Neural cell (in vitro differentiated cells): ENCODE data around the gene AFAP1. TPM values are rescaled to one million over a fixed set of nuclear protein-coding genes. Genes with fewer than 3 reads are reported as not detected.

ENCODE experiments used
- H2AFZ ChIP-seq: fragments of 200-600, 300-800 bp; sonication (generic), shearing (Covaris generic); 2 replicates; pipeline ENCODE4 v1.6.0; 2014; ENCODE audit warnings: low read depth, mild to moderate bottlenecking, antibody characterized with exemption, low read length, moderate library complexity
- H3F3A ChIP-seq: fragments of 200-600 bp; shearing (Covaris generic); 2 replicates; pipeline ENCODE4 v1.6.1; 2016; ENCODE audit warnings: mild to moderate bottlenecking, moderate library complexity, mixed read lengths, antibody characterized with exemption, low read length; ENCODE audit not compliant: insufficient read depth, poor library complexity, severe bottlenecking
- H3K27ac ChIP-seq: fragments of 200-600, 300-800 bp; sonication (generic), shearing (Covaris generic); 2 replicates; pipeline ENCODE4 v1.5.1; 2014; ENCODE audit warnings: mild to moderate bottlenecking, low read length, moderate library complexity
- H3K27me3 ChIP-seq: fragments of 300-800, 200-600 bp; sonication (generic), shearing (Covaris generic); 2 replicates; pipeline ENCODE4 v1.6.0; 2014; ENCODE audit warnings: mild to moderate bottlenecking, low read depth, low read length, moderate library complexity; ENCODE audit not compliant: insufficient read depth
- H3K36me3 ChIP-seq: fragments of 300-800, 200-600 bp; sonication (generic), shearing (Covaris generic); 2 replicates; pipeline ENCODE4 v1.5.1; 2014; ENCODE audit warnings: mild to moderate bottlenecking, antibody characterized with exemption, low read length, moderate library complexity; ENCODE audit not compliant: insufficient read depth
- H3K4me2 ChIP-seq: fragments of 300-800, 200-600 bp; sonication (generic), shearing (Covaris generic); 2 replicates; pipeline ENCODE4 v1.6.0; 2014; ENCODE audit warnings: mild to moderate bottlenecking, low read length
- H3K4me3 ChIP-seq: fragments of 300-800, 200-600 bp; sonication (generic), shearing (Covaris generic); 2 replicates; pipeline ENCODE4 v1.5.1; 2014; ENCODE audit warnings: mild to moderate bottlenecking, low read length, moderate library complexity
- H3K79me2 ChIP-seq: fragments of 200-600 bp; shearing (Covaris generic); replicated peaks from 2 replicates; pipeline ENCODE4 v1.6.0; 2014; ENCODE audit warnings: mild to moderate bottlenecking, low read length, moderate library complexity; ENCODE audit not compliant: insufficient read depth
- H3K9ac ChIP-seq: fragments of 300-800, 200-600 bp; sonication (generic), shearing (Covaris generic); 2 replicates; pipeline ENCODE4 v1.6.1; 2016; ENCODE audit warnings: mild to moderate bottlenecking, low read length, mixed read lengths
- H3K9me2 ChIP-seq: fragments of 200-600 bp; shearing (Covaris generic); 2 replicates; pipeline ENCODE4 v1.6.1; 2016; ENCODE audit warnings: mild to moderate bottlenecking, low read length, mixed read lengths; ENCODE audit not compliant: insufficient read depth
- H3K9me3 ChIP-seq: fragments of 200-600, 300-800 bp; sonication (generic), shearing (Covaris generic); 2 replicates; pipeline ENCODE4 v1.6.1; 2016; ENCODE audit warnings: mild to moderate bottlenecking, mixed run types, low read length, moderate library complexity, mixed read lengths
- H4K20me1 ChIP-seq: fragments of 200-600 bp; shearing (Covaris generic); 2 replicates; pipeline ENCODE4 v1.6.1; 2016; ENCODE audit warnings: mild to moderate bottlenecking, mixed run types; ENCODE audit not compliant: insufficient read depth
- EP300 ChIP-seq: fragments of 450-650 bp; conservative IDR thresholded peaks from 2 replicates; pipeline ENCODE4 v1.6.1; 2014; ENCODE audit warnings: antibody characterized with exemption, mild to moderate bottlenecking, moderate library complexity; ENCODE audit not compliant: poor library complexity, severe bottlenecking
- EZH2 ChIP-seq: fragments of 200-600, 300-800 bp; shearing (Covaris generic), sonication (generic); IDR thresholded peaks from 2 replicates; pipeline ENCODE4 v1.6.1; 2014; ENCODE audit warnings: antibody characterized with exemption, low read length, borderline replicate concordance, mild to moderate bottlenecking; ENCODE audit not compliant: insufficient read depth, poor library complexity, severe bottlenecking
- POLR2AphosphoS5 ChIP-seq: IDR thresholded peaks from 2 replicates; pipeline ENCODE4 v1.6.1; 2012
- RAD21 ChIP-seq: fragments of 450-650 bp; conservative IDR thresholded peaks from 2 replicates; pipeline ENCODE4 v1.6.1; 2014; ENCODE audit warnings: antibody characterized with exemption, mild to moderate bottlenecking, moderate library complexity
- SMC3 ChIP-seq: fragments of 450-650 bp; conservative IDR thresholded peaks from 2 replicates; pipeline ENCODE4 v1.6.1; 2014; ENCODE audit warnings: antibody characterized with exemption, mild to moderate bottlenecking, moderate library complexity; ENCODE audit not compliant: poor library complexity
- TAF1 ChIP-seq: IDR thresholded peaks from 2 replicates; pipeline ENCODE4 v1.6.1; 2012; ENCODE audit warnings: low read depth
- polyA plus RNA-seq: library from polyadenylated mRNA; depleted of rRNA; stranded (reverse); fragments of >200 nt; gene quantifications from 2 replicates; pipeline ENCODE4 v1.2.3, GENCODE V29; 2014
- TF ChIP-seq, protein P1 (sequence below): fragments of 450-650 bp; IDR thresholded peaks from 2 replicates; pipeline ENCODE4 v1.5.1; 2014; ENCODE audit warnings: antibody characterized with exemption, mild to moderate bottlenecking, moderate library complexity; ENCODE audit not compliant: poor library complexity, severe bottlenecking
- TF ChIP-seq, protein P2 (sequence below): IDR thresholded peaks from 2 replicates; pipeline ENCODE4 v1.6.1; 2012; ENCODE audit warnings: borderline replicate concordance

The AFAP1 gene
- polyA plus RNA-seq, 1 donor from 2014 or later = 38.9 TPM

DNA sequence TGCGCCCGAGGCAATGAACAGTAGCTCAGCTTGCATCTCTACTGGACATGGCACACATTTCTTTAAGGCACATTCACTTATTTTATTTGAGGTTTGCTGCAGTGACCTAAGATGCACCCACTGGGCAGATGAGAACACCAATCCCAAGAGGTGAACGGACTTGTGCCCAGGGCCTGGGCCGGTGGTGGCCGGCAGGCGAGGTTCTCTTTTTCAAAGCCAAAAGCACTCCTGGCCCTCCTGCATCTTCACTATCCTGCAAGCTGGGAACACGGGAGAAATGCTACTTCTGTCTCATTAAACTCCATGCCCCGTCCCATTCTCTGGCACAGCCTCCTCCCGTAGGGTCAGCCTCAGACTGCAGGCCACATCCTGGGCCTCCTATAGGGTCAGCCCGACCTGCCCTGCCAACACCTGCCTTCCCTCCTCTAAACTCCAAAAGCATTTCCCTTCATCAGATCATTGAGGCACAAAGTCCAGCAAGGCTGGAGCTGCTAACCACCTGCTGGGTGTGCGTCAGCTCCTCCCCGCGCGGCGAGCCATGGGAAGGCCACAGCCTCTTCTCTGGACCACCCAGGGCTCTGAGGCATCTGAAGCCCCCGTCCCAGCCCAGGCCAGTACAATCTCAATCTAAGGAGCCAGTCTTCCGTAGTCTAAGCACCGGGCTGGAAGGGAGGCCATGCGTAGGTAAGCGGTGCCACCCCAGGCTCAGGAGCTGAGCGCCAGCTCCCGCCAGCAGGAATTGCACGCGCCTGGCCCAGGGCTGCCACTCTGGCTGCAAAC, 166.1 kb downstream of the AFAP1 start:
- Histone ChIP-seq H3F3A (no peaks in the 10 kb centered on the region), H3K27me3 (no peaks in the 10 kb centered on the region), H3K9me3 (no peaks in the 10 kb centered on the region), H3K79me2 (no peaks in the 10 kb centered on the region), H3K4me2 (no peak overlapping the region), H3K27ac (no peak overlapping the region), H3K36me3 (no peaks in the 10 kb centered on the region), H3K4me3 (no peak overlapping the region), H2AFZ (no peak overlapping the region), H3K9me2 (no peaks in the 10 kb centered on the region), H4K20me1 (no peaks in the 10 kb centered on the region), H3K9ac (no peak overlapping the region)
- TF ChIP-seq TAF1 (no peak), SMC3 (no peak)

DNA sequence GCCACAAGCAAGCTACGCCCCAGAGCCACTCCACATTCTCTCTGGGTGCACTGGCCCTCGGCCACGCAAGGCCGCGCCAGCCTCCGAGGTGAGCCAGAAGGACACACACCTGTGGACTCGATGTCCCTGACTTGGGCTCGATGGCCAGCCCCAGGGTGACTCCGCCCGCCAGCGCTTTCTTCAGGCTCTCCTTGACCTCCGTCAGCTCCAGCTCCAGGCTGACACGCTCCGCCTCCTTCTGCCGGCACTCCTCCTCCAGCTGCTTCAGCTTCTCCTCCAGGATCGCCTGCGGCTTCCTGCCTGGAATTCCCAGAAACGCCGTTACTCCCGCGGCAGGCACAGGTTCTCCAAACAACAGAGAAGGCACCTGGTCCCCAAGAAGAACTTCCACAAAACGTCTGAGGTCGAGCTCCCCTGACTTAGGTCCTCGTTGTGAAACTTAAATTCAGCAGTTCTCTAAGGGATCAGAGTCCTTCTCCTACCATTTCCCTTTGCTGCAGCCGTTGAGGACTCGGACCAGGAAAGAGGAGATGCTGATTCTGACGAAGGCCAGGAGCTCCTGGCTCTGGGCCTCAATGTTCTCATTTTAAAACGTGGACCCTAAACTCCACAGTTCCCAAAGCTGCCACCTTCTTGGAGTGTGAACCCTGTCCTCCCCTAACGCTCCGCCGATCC, 166.8 kb downstream of the AFAP1 start:
- H3K4me3 ChIP-seq = no peak overlapping the region
- H3K79me2 ChIP-seq = no peaks in the 10 kb centered on the region
- TF ChIP-seq EP300 = no peak
- no peaks in the 10 kb centered on the region for H3K36me3 ChIP-seq
- H3K9me3 ChIP-seq = no peaks in the 10 kb centered on the region
- no peaks in the 10 kb centered on the region for H3F3A ChIP-seq
- no peak overlapping the region for H3K9ac ChIP-seq
- H3K4me2 ChIP-seq = no peak overlapping the region
- no peaks in the 10 kb centered on the region for H4K20me1 ChIP-seq
- H3K27me3 ChIP-seq = no peaks in the 10 kb centered on the region
- H2AFZ ChIP-seq = no peak overlapping the region
- H3K27ac ChIP-seq = no peak overlapping the region
- no peaks in the 10 kb centered on the region for H3K9me2 ChIP-seq

DNA sequence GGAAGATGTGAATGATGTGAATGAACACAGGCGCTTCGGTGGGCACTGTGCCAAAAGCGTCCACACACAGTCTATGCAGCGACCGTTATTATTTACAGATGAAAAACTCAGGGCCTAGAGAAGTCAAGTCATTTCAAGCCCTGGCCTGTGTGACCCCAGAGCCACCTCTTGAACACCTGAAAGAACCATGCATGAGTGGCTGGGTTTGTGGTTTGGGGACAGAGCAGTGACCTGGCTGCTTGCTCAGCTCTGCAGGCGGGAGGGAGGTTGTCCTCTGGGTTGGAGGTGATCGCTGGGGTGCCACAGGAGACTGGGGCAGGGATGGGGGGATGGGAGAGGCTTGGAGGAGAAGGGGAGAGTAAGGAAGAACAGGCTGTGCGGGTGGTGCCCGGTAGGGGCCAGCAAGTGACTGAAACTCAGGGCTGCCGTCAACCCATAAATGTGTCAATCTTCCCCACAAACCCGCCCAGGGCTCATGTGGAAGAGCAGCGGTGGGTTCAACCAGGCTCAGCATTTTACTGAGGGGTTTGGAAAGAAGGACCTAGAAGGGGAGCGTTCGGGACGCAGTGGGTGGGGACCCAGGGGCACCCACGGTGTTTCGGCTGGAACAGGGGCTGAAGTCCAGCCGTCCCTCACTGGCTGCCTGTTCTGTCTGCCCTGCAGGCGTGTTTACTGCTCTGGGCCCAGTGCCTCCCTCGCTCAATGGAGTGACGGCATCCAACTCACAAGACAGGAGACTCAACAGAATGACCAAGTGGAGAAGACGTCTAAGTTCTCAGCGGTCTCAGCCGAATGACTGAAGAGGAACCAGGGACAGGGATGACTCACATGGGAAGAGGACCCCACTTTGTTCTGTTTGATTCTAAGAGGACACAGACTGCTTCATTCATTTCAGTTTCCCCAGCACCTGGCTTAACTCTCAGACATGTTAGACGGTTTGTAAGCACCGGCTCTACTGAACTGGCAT, 167.8 kb downstream of the AFAP1 start:
- Histone ChIP-seq H3K9me2 (no peaks in the 10 kb centered on the region), H3K79me2 (no peaks in the 10 kb centered on the region), H3K4me2 (no peak overlapping the region), H3K36me3 (no peaks in the 10 kb centered on the region), H3K27me3 (no peaks in the 10 kb centered on the region), H3K27ac (no peak overlapping the region), H3K9ac (no peak overlapping the region), H3K9me3 (no peaks in the 10 kb centered on the region), H2AFZ (no peak overlapping the region), H3F3A (no peaks in the 10 kb centered on the region), H3K4me3 (no peak overlapping the region), H4K20me1 (no peaks in the 10 kb centered on the region)
- TF ChIP-seq, protein P1, sequence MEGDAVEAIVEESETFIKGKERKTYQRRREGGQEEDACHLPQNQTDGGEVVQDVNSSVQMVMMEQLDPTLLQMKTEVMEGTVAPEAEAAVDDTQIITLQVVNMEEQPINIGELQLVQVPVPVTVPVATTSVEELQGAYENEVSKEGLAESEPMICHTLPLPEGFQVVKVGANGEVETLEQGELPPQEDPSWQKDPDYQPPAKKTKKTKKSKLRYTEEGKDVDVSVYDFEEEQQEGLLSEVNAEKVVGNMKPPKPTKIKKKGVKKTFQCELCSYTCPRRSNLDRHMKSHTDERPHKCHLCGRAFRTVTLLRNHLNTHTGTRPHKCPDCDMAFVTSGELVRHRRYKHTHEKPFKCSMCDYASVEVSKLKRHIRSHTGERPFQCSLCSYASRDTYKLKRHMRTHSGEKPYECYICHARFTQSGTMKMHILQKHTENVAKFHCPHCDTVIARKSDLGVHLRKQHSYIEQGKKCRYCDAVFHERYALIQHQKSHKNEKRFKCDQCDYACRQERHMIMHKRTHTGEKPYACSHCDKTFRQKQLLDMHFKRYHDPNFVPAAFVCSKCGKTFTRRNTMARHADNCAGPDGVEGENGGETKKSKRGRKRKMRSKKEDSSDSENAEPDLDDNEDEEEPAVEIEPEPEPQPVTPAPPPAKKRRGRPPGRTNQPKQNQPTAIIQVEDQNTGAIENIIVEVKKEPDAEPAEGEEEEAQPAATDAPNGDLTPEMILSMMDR = no peak
- TF ChIP-seq POLR2AphosphoS5 = no peak
- TF ChIP-seq EZH2 = no peak
- no peak for TF ChIP-seq RAD21
- TF ChIP-seq, protein P2, sequence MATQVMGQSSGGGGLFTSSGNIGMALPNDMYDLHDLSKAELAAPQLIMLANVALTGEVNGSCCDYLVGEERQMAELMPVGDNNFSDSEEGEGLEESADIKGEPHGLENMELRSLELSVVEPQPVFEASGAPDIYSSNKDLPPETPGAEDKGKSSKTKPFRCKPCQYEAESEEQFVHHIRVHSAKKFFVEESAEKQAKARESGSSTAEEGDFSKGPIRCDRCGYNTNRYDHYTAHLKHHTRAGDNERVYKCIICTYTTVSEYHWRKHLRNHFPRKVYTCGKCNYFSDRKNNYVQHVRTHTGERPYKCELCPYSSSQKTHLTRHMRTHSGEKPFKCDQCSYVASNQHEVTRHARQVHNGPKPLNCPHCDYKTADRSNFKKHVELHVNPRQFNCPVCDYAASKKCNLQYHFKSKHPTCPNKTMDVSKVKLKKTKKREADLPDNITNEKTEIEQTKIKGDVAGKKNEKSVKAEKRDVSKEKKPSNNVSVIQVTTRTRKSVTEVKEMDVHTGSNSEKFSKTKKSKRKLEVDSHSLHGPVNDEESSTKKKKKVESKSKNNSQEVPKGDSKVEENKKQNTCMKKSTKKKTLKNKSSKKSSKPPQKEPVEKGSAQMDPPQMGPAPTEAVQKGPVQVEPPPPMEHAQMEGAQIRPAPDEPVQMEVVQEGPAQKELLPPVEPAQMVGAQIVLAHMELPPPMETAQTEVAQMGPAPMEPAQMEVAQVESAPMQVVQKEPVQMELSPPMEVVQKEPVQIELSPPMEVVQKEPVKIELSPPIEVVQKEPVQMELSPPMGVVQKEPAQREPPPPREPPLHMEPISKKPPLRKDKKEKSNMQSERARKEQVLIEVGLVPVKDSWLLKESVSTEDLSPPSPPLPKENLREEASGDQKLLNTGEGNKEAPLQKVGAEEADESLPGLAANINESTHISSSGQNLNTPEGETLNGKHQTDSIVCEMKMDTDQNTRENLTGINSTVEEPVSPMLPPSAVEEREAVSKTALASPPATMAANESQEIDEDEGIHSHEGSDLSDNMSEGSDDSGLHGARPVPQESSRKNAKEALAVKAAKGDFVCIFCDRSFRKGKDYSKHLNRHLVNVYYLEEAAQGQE = no peak
